Lower lobe of right lung (tissue), 2 donors: ENCODE data around the gene SLC25A40. TPM values are rescaled to one million over a fixed set of nuclear protein-coding genes. Genes with fewer than 3 reads are reported as not detected.
"Not testable (repeated sequence)": the region's sequence is repeated elsewhere in the genome, so short reads cannot be mapped to it uniquely, and the experiment has no call there.

ENCODE experiments used
- ATAC-seq, 2 donors: fragments of 200-7000 bp; cut with Tn5 transposase; one replicate each; pipeline ENCODE4 v1.9.1; 2020 to 2022; ENCODE audit warnings: mild to moderate bottlenecking in 2 of 2, moderate library complexity in 2 of 2
- DNase-seq: peaks from one replicate; pipeline ENCODE4 v3.0.0-alpha.2; 2020
- H3K27ac ChIP-seq: fragments of 200-600 bp; one replicate; pipeline ENCODE4 v1.8.0; 2022
- H3K27me3 ChIP-seq: fragments of 200-600 bp; one replicate; pipeline ENCODE4 v1.8.0; 2022; ENCODE audit warnings: low read depth
- H3K36me3 ChIP-seq: fragments of 200-600 bp; one replicate; pipeline ENCODE4 v1.8.0; 2022; ENCODE audit warnings: mild to moderate bottlenecking
- H3K4me1 ChIP-seq: fragments of 200-600 bp; one replicate; pipeline ENCODE4 v1.8.0; 2022
- H3K4me3 ChIP-seq: fragments of 200-600 bp; one replicate; pipeline ENCODE4 v1.8.0; 2022; ENCODE audit warnings: mild to moderate bottlenecking
- H3K9me3 ChIP-seq: fragments of 200-600 bp; one replicate; pipeline ENCODE4 v1.8.0; 2022
- intact Hi-C: fragments of 100-400 bp; cut with DNase I; formaldehyde crosslinking; loops from one replicate; pipeline ENCODE4 v1.11.0; 2022
- long read RNA-seq: library from polyadenylated mRNA; unstranded; transcript quantifications from one replicate; pipeline ENCODE4 v2.0.0, GENCODE V29; 2021
- total RNA-seq: library from RNA; stranded (reverse); fragmentation: NEBNext Ultra II Directional; extraction: Animal tissue kit (Norgen Biotek cat#: 25700); gene quantifications from one replicate; pipeline ENCODE4 v1.2.1, GENCODE V29; 2021
- TF ChIP-seq, protein P1 (sequence below): fragments of 200-600 bp; IDR thresholded peaks from one replicate; pipeline ENCODE4 v1.8.0; 2022; ENCODE audit warnings: antibody characterized with exemption, mild to moderate bottlenecking
- donor health status: DM: no; HTN: yes; CAD: no; lungs with severe emphysema.

The SLC25A40 gene
- 29.2 TPM for total RNA-seq
- long read RNA-seq, full-length matches to known transcripts = 9 of 15 reads
- long read RNA-seq, partial matches to known transcripts = 0 of 15 reads
- long read RNA-seq, other reads (novel, unspliced or antisense) = 6 of 15 reads

GRCh38 chr7:87876040-87876868 is at the start of gene SLC25A40, which contains the start of gene DBF4:
Gene SLC25A40 (minus strand): TSS chr7:87876360. CDS start chr7:87858727, 17,633 bp downstream.
Gene DBF4 (plus strand): TSS chr7:87876493. CDS start chr7:87876733, 240 bp downstream.
- H3K27ac ChIP-seq = peak within 1 kb of the TSS; percentile 88
- peak; percentile 99 for DNase-seq
- TF ChIP-seq, protein P1, sequence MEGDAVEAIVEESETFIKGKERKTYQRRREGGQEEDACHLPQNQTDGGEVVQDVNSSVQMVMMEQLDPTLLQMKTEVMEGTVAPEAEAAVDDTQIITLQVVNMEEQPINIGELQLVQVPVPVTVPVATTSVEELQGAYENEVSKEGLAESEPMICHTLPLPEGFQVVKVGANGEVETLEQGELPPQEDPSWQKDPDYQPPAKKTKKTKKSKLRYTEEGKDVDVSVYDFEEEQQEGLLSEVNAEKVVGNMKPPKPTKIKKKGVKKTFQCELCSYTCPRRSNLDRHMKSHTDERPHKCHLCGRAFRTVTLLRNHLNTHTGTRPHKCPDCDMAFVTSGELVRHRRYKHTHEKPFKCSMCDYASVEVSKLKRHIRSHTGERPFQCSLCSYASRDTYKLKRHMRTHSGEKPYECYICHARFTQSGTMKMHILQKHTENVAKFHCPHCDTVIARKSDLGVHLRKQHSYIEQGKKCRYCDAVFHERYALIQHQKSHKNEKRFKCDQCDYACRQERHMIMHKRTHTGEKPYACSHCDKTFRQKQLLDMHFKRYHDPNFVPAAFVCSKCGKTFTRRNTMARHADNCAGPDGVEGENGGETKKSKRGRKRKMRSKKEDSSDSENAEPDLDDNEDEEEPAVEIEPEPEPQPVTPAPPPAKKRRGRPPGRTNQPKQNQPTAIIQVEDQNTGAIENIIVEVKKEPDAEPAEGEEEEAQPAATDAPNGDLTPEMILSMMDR = no peak
- no peaks in the 10 kb centered on the region for H3K27me3 ChIP-seq
- peak; percentile 99 for ATAC-seq
- H3K36me3 ChIP-seq = no peaks in the 10 kb centered on the region
- H3K9me3 ChIP-seq = no peaks in the 10 kb centered on the region
- intact Hi-C loops = no loop called here
- peak within 1 kb of the TSS; percentile 84 for H3K4me3 ChIP-seq
- H3K4me1 ChIP-seq = peaks cover 40% of the 10 kb centered on the region

DNA sequence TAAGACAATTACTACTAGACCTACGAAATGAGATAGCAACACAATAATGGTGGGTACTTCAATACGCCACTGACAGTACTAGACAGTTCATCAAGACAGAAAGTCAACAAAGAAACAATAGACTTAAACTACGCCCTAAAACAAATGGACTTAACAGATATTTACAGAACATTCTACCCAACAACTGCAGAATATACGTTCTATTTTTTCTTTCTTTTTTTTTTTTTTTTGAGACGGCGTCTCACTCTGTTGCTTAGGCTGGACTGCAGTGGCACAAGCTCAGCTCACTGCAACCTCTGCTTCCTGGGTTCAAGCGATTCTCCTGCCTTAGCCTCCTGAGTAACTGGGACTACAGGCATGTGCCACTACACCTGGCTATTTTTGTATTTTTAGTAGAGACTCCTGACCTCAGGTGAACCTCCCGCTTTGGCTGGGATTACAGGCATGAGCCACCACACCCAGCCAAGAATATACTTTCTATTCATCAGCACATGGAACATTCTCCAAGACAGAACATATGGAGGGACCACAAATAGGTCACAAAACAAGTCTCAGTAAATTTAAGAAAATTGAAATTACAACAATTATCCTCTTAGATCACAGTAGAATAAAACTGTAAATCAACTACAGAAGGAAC is 46.7 kb upstream of the SLC25A40 start:
- H3K4me1 ChIP-seq, H3K27ac ChIP-seq, DNase-seq, H3K4me3 ChIP-seq, intact Hi-C loops, H3K9me3 ChIP-seq, H3K36me3 ChIP-seq, H3K27me3 ChIP-seq, ATAC-seq: not testable (repeated sequence)

- Histone ChIP-seq H3K4me1 (no peaks in the 10 kb centered on the region), H3K4me3 (no peak overlapping the region), H3K36me3 (no peaks in the 10 kb centered on the region), H3K27ac (no peak overlapping the region), H3K27me3 (no peaks in the 10 kb centered on the region), H3K9me3 (no peaks in the 10 kb centered on the region)
- ATAC-seq (no peak), DNase-seq (no peak)
- TF ChIP-seq, protein P1 = no peak
- intact Hi-C loops = no loop called here
Observed at GRCh38 chr7:87920578-87920977, 44.4 kb upstream of the SLC25A40 start.

DNA sequence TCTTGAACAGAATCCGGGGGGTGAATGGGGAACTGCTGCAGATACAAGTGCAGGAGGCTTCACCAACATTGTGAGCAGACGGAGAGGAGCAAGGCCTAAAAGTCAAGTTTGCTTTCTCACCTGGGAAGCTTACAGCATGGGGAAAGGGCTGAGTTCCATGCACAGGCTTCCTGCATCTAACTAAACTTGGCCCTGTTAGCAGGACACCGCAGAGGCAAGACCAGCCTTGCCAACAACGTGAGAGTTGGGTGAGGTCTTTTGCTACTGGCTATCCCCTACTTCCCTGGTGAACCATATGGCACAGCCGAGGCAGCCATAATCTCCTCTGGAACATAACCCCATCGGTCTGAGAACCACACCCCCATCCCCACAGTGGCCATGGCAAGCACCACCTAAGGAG is 43.7 kb upstream of the SLC25A40 start:
- intact Hi-C loops = no loop called here
- Histone ChIP-seq H3K27me3 (no peaks in the 10 kb centered on the region), H3K9me3 (no peaks in the 10 kb centered on the region), H3K4me1 (no peaks in the 10 kb centered on the region), H3K4me3 (no peak overlapping the region), H3K27ac (no peak overlapping the region), H3K36me3 (no peaks in the 10 kb centered on the region)
- DNase-seq (no peak), ATAC-seq (no peak)
- TF ChIP-seq, protein P1 = no peak

- Histone ChIP-seq H3K36me3 (no peaks in the 10 kb centered on the region), H3K9me3 (no peaks in the 10 kb centered on the region), H3K27me3 (no peaks in the 10 kb centered on the region), H3K27ac (no peak overlapping the region), H3K4me1 (no peaks in the 10 kb centered on the region), H3K4me3 (no peak overlapping the region)
- no peak for DNase-seq
- intact Hi-C loops = no loop called here
- TF ChIP-seq, protein P1 = no peak
- ATAC-seq = no peak
Observed at GRCh38 chr7:87918740-87919139, 42.6 kb upstream of the SLC25A40 start.

DNA sequence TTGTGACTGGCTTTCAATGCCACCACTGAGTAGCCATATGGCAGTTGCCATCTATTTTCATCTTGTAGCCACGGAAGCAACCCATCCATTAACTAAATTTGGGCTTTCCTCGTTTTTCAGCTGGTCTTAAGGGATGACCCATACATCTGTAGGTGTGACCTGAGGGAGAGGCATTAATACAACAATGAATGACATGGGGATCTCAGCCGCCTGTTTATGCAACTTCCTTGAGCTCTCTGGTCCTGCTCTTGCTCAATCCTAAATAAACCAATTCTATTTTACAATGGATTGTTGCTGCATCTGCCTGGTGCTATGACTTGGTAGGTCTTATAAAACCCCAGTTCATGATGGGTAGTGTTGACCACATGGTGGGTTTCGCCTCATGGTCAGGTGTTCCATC is 36.0 kb upstream of the SLC25A40 start:
- TF ChIP-seq, protein P1 = no peak
- H3K9me3 ChIP-seq = no peaks in the 10 kb centered on the region
- no peak overlapping the region for H3K27ac ChIP-seq
- no peak overlapping the region for H3K4me3 ChIP-seq
- no peaks in the 10 kb centered on the region for H3K27me3 ChIP-seq
- H3K36me3 ChIP-seq = no peaks in the 10 kb centered on the region
- no peaks in the 10 kb centered on the region for H3K4me1 ChIP-seq
- DNase-seq (no peak), ATAC-seq (no peak)
- intact Hi-C loops = no loop called here

GRCh38 chr7:87908814-87909213 is 32.7 kb upstream of the SLC25A40 start:
- H3K4me1 ChIP-seq, ATAC-seq, intact Hi-C loops, H3K4me3 ChIP-seq, DNase-seq, H3K27me3 ChIP-seq, H3K27ac ChIP-seq, H3K9me3 ChIP-seq, H3K36me3 ChIP-seq: not testable (repeated sequence)

DNA sequence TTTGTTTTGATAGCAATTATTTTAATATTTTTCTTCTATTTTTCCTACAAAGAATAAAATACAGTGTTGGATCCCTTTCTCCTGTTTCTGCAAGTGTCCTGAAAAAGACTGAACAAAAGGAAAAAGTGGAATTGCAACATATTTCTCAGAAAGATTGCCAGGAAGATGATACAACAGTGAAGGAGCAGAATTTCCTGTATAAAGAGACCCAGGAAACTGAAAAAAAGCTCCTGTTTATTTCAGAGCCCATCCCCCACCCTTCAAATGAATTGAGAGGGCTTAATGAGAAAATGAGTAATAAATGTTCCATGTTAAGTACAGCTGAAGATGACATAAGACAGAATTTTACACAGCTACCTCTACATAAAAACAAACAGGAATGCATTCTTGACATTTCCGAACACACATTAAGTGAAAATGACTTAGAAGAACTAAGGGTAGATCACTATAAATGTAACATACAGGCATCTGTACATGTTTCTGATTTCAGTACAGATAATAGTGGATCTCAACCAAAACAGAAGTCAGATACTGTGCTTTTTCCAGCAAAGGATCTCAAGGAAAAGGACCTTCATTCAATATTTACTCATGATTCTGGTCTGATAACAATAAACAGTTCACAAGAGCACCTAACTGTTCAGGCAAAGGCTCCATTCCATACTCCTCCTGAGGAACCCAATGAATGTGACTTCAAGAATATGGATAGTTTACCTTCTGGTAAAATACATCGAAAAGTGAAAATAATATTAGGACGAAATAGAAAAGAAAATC is 31.2 kb upstream of the SLC25A40 start:
- DNase-seq, H3K4me1 ChIP-seq, ATAC-seq, intact Hi-C loops, H3K9me3 ChIP-seq, H3K4me3 ChIP-seq, H3K27ac ChIP-seq, H3K27me3 ChIP-seq, H3K36me3 ChIP-seq: not testable (repeated sequence)
